K562 (cell line): ENCODE data around the gene HMBS. TPM values are rescaled to one million over a fixed set of nuclear protein-coding genes. Genes with fewer than 3 reads are reported as not detected.
A peak's percentile ranks its signal among the peaks of the same experiment; 100 is the strongest.

Source experiments
- ATF3 ChIP-seq, 2 experiments: fragments of 450-650 bp in 1 of 2; sonication (generic) in 1 of 2; formaldehyde crosslinking in 1 of 2; IDR thresholded peaks in 1 of 2; conservative IDR thresholded peaks in 1 of 2; 2 replicates each; pipeline versions ENCODE4 v1.6.1 to v1.8.1; 2016 to 2023; ENCODE audit warnings: mild to moderate bottlenecking in 2 of 2, moderate library complexity in 2 of 2, inconsistent platforms in 1 of 2, missing genetic modification reagents in 1 of 2
- CBFA2T3 ChIP-seq: fragments of 450-650 bp; IDR thresholded peaks from 2 replicates; pipeline ENCODE4 v1.6.1; 2017
- ETV5 ChIP-seq: sonication (generic); formaldehyde crosslinking; IDR thresholded peaks from 2 replicates; pipeline ENCODE4 v1.4.0; 2020; ENCODE audit warnings: low read depth, mild to moderate bottlenecking, missing genetic modification reagents
- MTF1 ChIP-seq: fragments of 250-450 bp; sonication (Bioruptor Pico); IDR thresholded peaks from 2 replicates; pipeline ENCODE4 v1.9.0; 2021; ENCODE audit warnings: moderate library complexity, mild to moderate bottlenecking, inconsistent platforms, borderline replicate concordance
- NFIC ChIP-seq: fragments of 450-650 bp; IDR thresholded peaks from 2 replicates; pipeline ENCODE4 v1.6.1; 2017; ENCODE audit warnings: mild to moderate bottlenecking, inconsistent platforms
- RBM14 ChIP-seq: fragments of 200-400 bp; formaldehyde crosslinking; IDR thresholded peaks from 2 replicates; pipeline ENCODE4 v1.6.1; 2018; ENCODE audit warnings: low read depth, mild to moderate bottlenecking, low read length, moderate library complexity, borderline replicate concordance; ENCODE audit not compliant: insufficient read depth
- RBM34 ChIP-seq: fragments of 200-400 bp; formaldehyde crosslinking; IDR thresholded peaks from 2 replicates; pipeline ENCODE4 v1.6.1; 2018; ENCODE audit warnings: low read length, borderline replicate concordance; ENCODE audit not compliant: insufficient read depth
- RERE ChIP-seq: sonication (generic); formaldehyde crosslinking; IDR thresholded peaks from 2 replicates; pipeline ENCODE4 v1.8.0; 2023; ENCODE audit warnings: missing genetic modification reagents, mild to moderate bottlenecking, borderline replicate concordance
- SMAD3 ChIP-seq: fragments of 450-650 bp; formaldehyde crosslinking; conservative IDR thresholded peaks from 2 replicates; pipeline ENCODE4 v1.4.0; 2020; ENCODE audit warnings: mild to moderate bottlenecking
- SMARCB1 ChIP-seq: IDR thresholded peaks from 2 replicates; pipeline ENCODE4 v1.6.1; 2011; ENCODE audit warnings: improper control_type of control experiment, low read depth; ENCODE audit not compliant: insufficient read length
- SRF ChIP-seq, 2 experiments: fragments of 250-450, 450-650 bp in 1 of 2; sonication (Bioruptor Pico) in 1 of 2; sonication (generic) in 1 of 2; formaldehyde crosslinking; IDR thresholded peaks; 2 replicates each; pipeline versions ENCODE4 v1.5.0 to v1.5.1; 2020 to 2022; ENCODE audit warnings: mild to moderate bottlenecking in 1 of 2, missing genetic modification reagents in 1 of 2
- ZFP1 ChIP-seq: fragments of 450-650 bp; formaldehyde crosslinking; IDR thresholded peaks from 2 replicates; pipeline ENCODE4 v1.4.0; 2020; ENCODE audit warnings: mild to moderate bottlenecking, mixed read lengths
- ZFX ChIP-seq: sonication (generic); formaldehyde crosslinking; IDR thresholded peaks from 2 replicates; pipeline ENCODE4 v1.8.0; 2022; ENCODE audit warnings: mild to moderate bottlenecking, missing genetic modification reagents, moderate library complexity
- ZNF764 ChIP-seq: fragments of 250-450 bp; sonication (Bioruptor Pico); IDR thresholded peaks from 2 replicates; pipeline ENCODE4 v1.4.0; 2020; ENCODE audit warnings: low read depth, mild to moderate bottlenecking, moderate library complexity
- polyA plus RNA-seq, 8 experiments: library from polyadenylated mRNA; depleted of rRNA in 4 of 8; stranded (reverse) in 5 of 8; unstranded in 3 of 8; fragments of >200 nt; fragmentation: Nextera tagmentation in 2 of 8; fragmentation: Illumina TruSeq in 1 of 8; extraction: Ambion mirVana in 2 of 8; extraction: Trizol in 1 of 8; gene quantifications; 2 replicates each; pipeline versions ENCODE4 v1.2.1 to v1.2.3, GENCODE V29; 2011 to 2014; ENCODE audit warnings: inconsistent platforms in 1 of 8, missing spikeins in 1 of 8
- total RNA-seq, 7 experiments: library from RNA; depleted of rRNA in 6 of 7; stranded (reverse); fragments of >200 nt in 6 of 7; fragmentation: Illumina TruSeq in 2 of 7; extraction: Trizol in 2 of 7; gene quantifications; 2 replicates each; pipeline versions ENCODE4 v1.2.1 to v1.2.3, GENCODE V29; 2011 to 2021; ENCODE audit warnings: low replicate concordance in 1 of 7
- TF ChIP-seq, protein P1 (sequence below): fragments of 250-450 bp; sonication (Bioruptor Pico); IDR thresholded peaks from 2 replicates; pipeline ENCODE4 v1.8.0; 2022; ENCODE audit warnings: inconsistent platforms
- TF ChIP-seq, protein P2 (sequence below): fragments of 250-450 bp; sonication (Bioruptor Pico); IDR thresholded peaks from 2 replicates; pipeline ENCODE4 v1.5.0; 2020; ENCODE audit warnings: mild to moderate bottlenecking, borderline replicate concordance

HMBS gene
- total and polyA plus RNA-seq, 9 of the 15 experiments (the other 6 are each of a cell fraction or from before 2014, with no cell fraction given) = 56.9 to 385 (median 286) TPM

DNA sequence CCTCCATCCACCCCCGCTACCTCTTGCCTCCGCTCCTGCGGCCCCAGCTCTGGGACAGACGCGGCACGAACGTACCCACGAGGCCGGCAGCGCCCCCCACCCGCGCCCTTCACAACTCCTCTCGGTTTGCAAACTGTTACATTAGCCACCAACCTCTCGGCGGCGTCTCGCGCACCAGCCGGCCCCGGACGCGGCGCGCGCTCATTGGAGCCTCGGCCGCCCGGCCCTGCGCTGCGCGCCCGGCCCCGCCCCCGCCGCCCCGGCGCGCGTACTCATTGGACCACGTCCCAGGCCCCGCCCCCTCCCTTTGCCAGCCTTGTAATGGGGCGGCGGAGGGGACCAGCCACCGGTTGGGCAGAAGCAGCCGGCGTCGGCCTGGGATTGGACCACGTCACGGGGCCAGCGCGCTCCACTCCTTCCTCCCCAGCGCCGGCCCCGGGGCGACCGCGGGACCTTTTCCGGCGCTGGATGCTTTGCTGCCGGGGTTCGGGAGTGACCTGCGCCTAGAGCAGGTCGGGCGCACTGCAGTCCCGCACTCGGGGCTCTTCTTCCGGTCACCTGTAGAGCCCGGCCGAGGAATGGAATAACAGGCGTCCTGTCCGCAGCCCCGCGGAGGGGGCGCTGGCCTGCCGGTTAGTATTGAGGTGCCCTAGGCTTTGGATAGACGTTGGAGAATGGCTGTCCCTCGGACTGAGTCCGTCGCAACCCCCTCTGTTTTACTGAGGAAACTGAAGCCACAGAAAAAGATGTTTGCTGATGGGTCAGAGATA is 27.5 kb upstream of the HMBS start, which contains the start of gene HYOU1 (continued):
- TF ChIP-seq ATF3 (IDR thresholded peaks at IDR 0.05) = no peak
- TF ChIP-seq ATF3 (CRISPR knock-in tag; conservative IDR thresholded peaks at IDR 0.05) = no peak
- peak in 1 of 2 experiments; percentile 56; a peak in 1 of 4 replicates for TF ChIP-seq SRF (CRISPR knock-in tag; IDR thresholded peaks at IDR 0.05)
- TF ChIP-seq SMAD3 = no peak
- TF ChIP-seq NFIC = peak; percentile 36
- TF ChIP-seq, protein P1, sequence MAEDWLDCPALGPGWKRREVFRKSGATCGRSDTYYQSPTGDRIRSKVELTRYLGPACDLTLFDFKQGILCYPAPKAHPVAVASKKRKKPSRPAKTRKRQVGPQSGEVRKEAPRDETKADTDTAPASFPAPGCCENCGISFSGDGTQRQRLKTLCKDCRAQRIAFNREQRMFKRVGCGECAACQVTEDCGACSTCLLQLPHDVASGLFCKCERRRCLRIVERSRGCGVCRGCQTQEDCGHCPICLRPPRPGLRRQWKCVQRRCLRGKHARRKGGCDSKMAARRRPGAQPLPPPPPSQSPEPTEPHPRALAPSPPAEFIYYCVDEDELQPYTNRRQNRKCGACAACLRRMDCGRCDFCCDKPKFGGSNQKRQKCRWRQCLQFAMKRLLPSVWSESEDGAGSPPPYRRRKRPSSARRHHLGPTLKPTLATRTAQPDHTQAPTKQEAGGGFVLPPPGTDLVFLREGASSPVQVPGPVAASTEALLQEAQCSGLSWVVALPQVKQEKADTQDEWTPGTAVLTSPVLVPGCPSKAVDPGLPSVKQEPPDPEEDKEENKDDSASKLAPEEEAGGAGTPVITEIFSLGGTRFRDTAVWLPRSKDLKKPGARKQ (CRISPR knock-in tag) = no peak
- TF ChIP-seq, protein P2, sequence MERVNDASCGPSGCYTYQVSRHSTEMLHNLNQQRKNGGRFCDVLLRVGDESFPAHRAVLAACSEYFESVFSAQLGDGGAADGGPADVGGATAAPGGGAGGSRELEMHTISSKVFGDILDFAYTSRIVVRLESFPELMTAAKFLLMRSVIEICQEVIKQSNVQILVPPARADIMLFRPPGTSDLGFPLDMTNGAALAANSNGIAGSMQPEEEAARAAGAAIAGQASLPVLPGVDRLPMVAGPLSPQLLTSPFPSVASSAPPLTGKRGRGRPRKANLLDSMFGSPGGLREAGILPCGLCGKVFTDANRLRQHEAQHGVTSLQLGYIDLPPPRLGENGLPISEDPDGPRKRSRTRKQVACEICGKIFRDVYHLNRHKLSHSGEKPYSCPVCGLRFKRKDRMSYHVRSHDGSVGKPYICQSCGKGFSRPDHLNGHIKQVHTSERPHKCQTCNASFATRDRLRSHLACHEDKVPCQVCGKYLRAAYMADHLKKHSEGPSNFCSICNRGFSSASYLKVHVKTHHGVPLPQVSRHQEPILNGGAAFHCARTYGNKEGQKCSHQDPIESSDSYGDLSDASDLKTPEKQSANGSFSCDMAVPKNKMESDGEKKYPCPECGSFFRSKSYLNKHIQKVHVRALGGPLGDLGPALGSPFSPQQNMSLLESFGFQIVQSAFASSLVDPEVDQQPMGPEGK (CRISPR knock-in tag) = no peak
- TF ChIP-seq MTF1 (CRISPR knock-in tag) = no peak
- no peak for TF ChIP-seq RBM34
- TF ChIP-seq ETV5 (CRISPR knock-in tag) = peak; percentile 80
- no peak for TF ChIP-seq ZNF764
- TF ChIP-seq SMARCB1 = no peak
- TF ChIP-seq RBM14 = no peak
- TF ChIP-seq ZFP1 (CRISPR knock-in tag) = no peak
- TF ChIP-seq ZFX (CRISPR knock-in tag) = peak; percentile 87
- TF ChIP-seq CBFA2T3 = no peak
- no peak for TF ChIP-seq RERE (CRISPR knock-in tag)
